HepG2 (cell line): ENCODE results near the gene YWHAH. TPM values are rescaled to one million over a fixed set of nuclear protein-coding genes. Genes with fewer than 3 reads are reported as not detected.

ENCODE experiments used
- ATAC-seq: fragments of 200-7000 bp; cut with Tn5 transposase; 3 replicates; pipeline ENCODE4 v1.9.1; 2020; ENCODE audit warnings: mild to moderate bottlenecking, moderate library complexity
- BruUV-seq: library from RNA; stranded (reverse); fragments of 400-500 nt; replicated peaks from 2 replicates; lab custom pipeline; 2021; lab: Mats Ljungman, UMichigan
- CTCF ChIA-PET: fragments of 300-600 bp; formaldehyde crosslinking; extraction: SDS; loops from one replicate; lab custom pipeline; 2021; ENCODE audit warnings: low total read pairs, inconsistent platforms, low intra/inter-chr PET ratio; lab: Yijun Ruan, JAX
- POLR2A ChIA-PET: fragments of 350-600 bp; sonication (Branson Sonifier 250); formaldehyde crosslinking; loops from one replicate; lab custom pipeline; 2020; ENCODE audit warnings: antibody characterized with exemption, inconsistent platforms; lab: Yijun Ruan, JAX
- DNase-seq: peaks from one replicate; pipeline ENCODE4 v3.0.0-alpha.2; 2015; ENCODE audit warnings: low spot score
- FAIRE-seq: peaks from 3 replicates; lab custom pipeline; 2011; peaks lifted over from hg19 to GRCh38; lab: Jason Lieb, UNC
- H2AFZ ChIP-seq: one replicate; pipeline ENCODE4 v1.6.1; 2011; ENCODE audit warnings: low read length, inconsistent platforms
- H3K27ac ChIP-seq: fragments of 300-600 bp; 3 replicates; pipeline ENCODE4 v1.8.0; 2011; ENCODE audit warnings: mixed run types, mild to moderate bottlenecking, mixed read lengths, low read length, inconsistent platforms; ENCODE audit not compliant: insufficient read depth; ENCODE audit errors: extremely low read length
- H3K27me3 ChIP-seq, 2 experiments: fragments of 200-600 bp in 1 of 2; 2 replicates in 1 of 2; 3 replicates in 1 of 2; pipeline versions ENCODE4 v1.6.0 to v1.8.0; 2011; ENCODE audit warnings: low read length in 2 of 2, mild to moderate bottlenecking in 2 of 2, moderate library complexity in 2 of 2, inconsistent platforms in 1 of 2; ENCODE audit not compliant: insufficient read depth in 2 of 2, control insufficient read depth in 1 of 2
- H3K36me3 ChIP-seq, 2 experiments: fragments of 200-600 bp in 1 of 2; replicated peaks in 1 of 2; 2 replicates in 1 of 2; 3 replicates in 1 of 2; pipeline versions ENCODE4 v1.5.1 to v1.8.0; 2011; ENCODE audit warnings: low read length in 2 of 2, inconsistent platforms in 1 of 2; ENCODE audit not compliant: insufficient read depth in 2 of 2, control insufficient read depth in 1 of 2
- H3K4me1 ChIP-seq: 2 replicates; pipeline ENCODE4 v1.5.1; 2012; ENCODE audit warnings: low read length, inconsistent platforms; ENCODE audit not compliant: insufficient read depth
- H3K4me2 ChIP-seq: 2 replicates; pipeline ENCODE4 v1.6.0; 2011; ENCODE audit warnings: low read depth, low read length, inconsistent platforms
- H3K4me3 ChIP-seq, 3 experiments: fragments of 200-600 bp in 1 of 3; sonication (generic), shearing (Covaris generic) in 1 of 3; replicated peaks in 1 of 3; 2 replicates each; pipeline ENCODE4 v1.5.1; 2011 to 2016; ENCODE audit warnings: low read length in 3 of 3, inconsistent platforms in 2 of 3, low read depth in 2 of 3, mild to moderate bottlenecking in 2 of 3, control low read depth in 1 of 3, mixed read lengths in 1 of 3; ENCODE audit not compliant: insufficient read depth in 1 of 3
- H3K79me2 ChIP-seq: one replicate; pipeline ENCODE4 v1.6.1; 2011; ENCODE audit warnings: low read length, inconsistent platforms; ENCODE audit not compliant: insufficient read depth
- H3K9ac ChIP-seq: 2 replicates; pipeline ENCODE4 v1.6.0; 2011; ENCODE audit warnings: mild to moderate bottlenecking, low read depth, low read length, inconsistent platforms; ENCODE audit not compliant: insufficient read depth
- H3K9me3 ChIP-seq: 2 replicates; pipeline ENCODE4 v1.5.1; 2012; ENCODE audit warnings: mild to moderate bottlenecking, low read length
- H4K20me1 ChIP-seq: 2 replicates; pipeline ENCODE4 v1.6.0; 2011; ENCODE audit warnings: inconsistent platforms, mild to moderate bottlenecking, low read length, moderate library complexity; ENCODE audit not compliant: insufficient read depth
- ATF5 ChIP-seq: sonication (generic); formaldehyde crosslinking; IDR thresholded peaks from 2 replicates; pipeline ENCODE4 v1.4.0; 2020; ENCODE audit warnings: mild to moderate bottlenecking, low read depth, missing genetic modification reagents
- CBX5 ChIP-seq: sonication (generic); formaldehyde crosslinking; IDR thresholded peaks from 2 replicates; pipeline ENCODE4 v1.4.0; 2020; ENCODE audit warnings: missing genetic modification reagents, borderline replicate concordance
- DDIT3 ChIP-seq: sonication (generic); formaldehyde crosslinking; IDR thresholded peaks from 2 replicates; pipeline ENCODE4 v1.4.0; 2020; ENCODE audit warnings: mild to moderate bottlenecking, missing genetic modification reagents
- ESRRA ChIP-seq: sonication (generic); formaldehyde crosslinking; IDR thresholded peaks from 2 replicates; pipeline ENCODE4 v1.5.1; 2020; ENCODE audit warnings: mild to moderate bottlenecking, low read depth, missing genetic modification reagents
- IRF9 ChIP-seq: sonication (generic); formaldehyde crosslinking; IDR thresholded peaks from 2 replicates; pipeline ENCODE4 v1.8.0; 2022; ENCODE audit warnings: missing genetic modification reagents, mild to moderate bottlenecking, borderline replicate concordance
- LCORL ChIP-seq, 2 experiments: fragments of 450-650 bp in 1 of 2; sonication (generic) in 1 of 2; formaldehyde crosslinking in 1 of 2; IDR thresholded peaks; 2 replicates each; pipeline versions ENCODE4 v1.5.0 to v1.6.1; 2017 to 2020; ENCODE audit warnings: antibody characterized with exemption in 1 of 2, missing genetic modification reagents in 1 of 2
- MTA3 ChIP-seq: sonication (generic); formaldehyde crosslinking; IDR thresholded peaks from 2 replicates; pipeline ENCODE4 v1.4.0; 2020; ENCODE audit warnings: missing genetic modification reagents
- PRDM4 ChIP-seq: sonication (generic); formaldehyde crosslinking; IDR thresholded peaks from 2 replicates; pipeline ENCODE4 v1.9.0; 2021; ENCODE audit warnings: missing genetic modification reagents, borderline replicate concordance
- ZNF550 ChIP-seq: sonication (generic); formaldehyde crosslinking; IDR thresholded peaks from 2 replicates; pipeline ENCODE4 v1.4.0; 2020; ENCODE audit warnings: mild to moderate bottlenecking, missing genetic modification reagents, borderline replicate concordance
- ZNF777 ChIP-seq: sonication (generic); formaldehyde crosslinking; IDR thresholded peaks from 2 replicates; pipeline ENCODE4 v1.4.0; 2020; ENCODE audit warnings: missing genetic modification reagents
- WGBS: methylation state at CpG from one replicate; pipeline ENCODE4 v1.1.6; 2017; ENCODE audit warnings: low lambda C conversion rate; 5-methylcytosine and 5-hydroxymethylcytosine counted together
- in situ Hi-C: cut with HindIII; loops from 2 replicates; pipeline ENCODE4 v1.10.0; 2017; ENCODE audit warnings: low pct_unique_long_range_greater_than_20kb; ENCODE audit not compliant: extremely low pct_ligation_motif_present
- intact Hi-C: fragments of 100-400 bp; cut with micrococcal nuclease; formaldehyde crosslinking; loops from one replicate; pipeline ENCODE4 v1.10.0; 2022; ENCODE audit not compliant: unreplicated experiment
- polyA plus RNA-seq, 8 experiments: library from polyadenylated mRNA; depleted of rRNA in 3 of 8; stranded (reverse) in 7 of 8; unstranded in 1 of 8; fragments of >200 nt; fragmentation: Illumina TruSeq in 4 of 8; extraction: Trizol in 4 of 8; gene quantifications; 2 replicates each; pipeline versions ENCODE4 v1.2.1 to v1.2.3, GENCODE V29; 2011 to 2016; ENCODE audit warnings: low read depth in 4 of 8, missing spikeins in 1 of 8, mixed read lengths in 1 of 8; ENCODE audit not compliant: insufficient read depth in 1 of 8
- total RNA-seq, 5 experiments: library from RNA; depleted of rRNA; stranded (reverse); fragments of >200 nt; fragmentation: Illumina TruSeq; extraction: Trizol; gene quantifications; 2 replicates each; pipeline ENCODE4 v1.2.3, GENCODE V29; 2016; ENCODE audit warnings: low read depth in 1 of 5
- TF ChIP-seq, protein P1 (sequence below): sonication (generic); formaldehyde crosslinking; IDR thresholded peaks from 2 replicates; pipeline ENCODE4 v1.4.0; 2020; ENCODE audit warnings: missing genetic modification reagents
- TF ChIP-seq, protein P2 (sequence below): sonication (generic); formaldehyde crosslinking; IDR thresholded peaks from 2 replicates; pipeline ENCODE4 v1.4.0; 2020; ENCODE audit warnings: missing genetic modification reagents

YWHAH gene
- total and polyA plus RNA-seq, 2 of the 13 experiments (the other 11 are each of a cell fraction or from before 2014, with no cell fraction given) = 35.6 to 92.7 TPM

GRCh38 chr22:31905356-31905755 is 39.0 kb upstream of the YWHAH start (continued):
- no peak for TF ChIP-seq PRDM4 (CRISPR knock-in tag)

DNA sequence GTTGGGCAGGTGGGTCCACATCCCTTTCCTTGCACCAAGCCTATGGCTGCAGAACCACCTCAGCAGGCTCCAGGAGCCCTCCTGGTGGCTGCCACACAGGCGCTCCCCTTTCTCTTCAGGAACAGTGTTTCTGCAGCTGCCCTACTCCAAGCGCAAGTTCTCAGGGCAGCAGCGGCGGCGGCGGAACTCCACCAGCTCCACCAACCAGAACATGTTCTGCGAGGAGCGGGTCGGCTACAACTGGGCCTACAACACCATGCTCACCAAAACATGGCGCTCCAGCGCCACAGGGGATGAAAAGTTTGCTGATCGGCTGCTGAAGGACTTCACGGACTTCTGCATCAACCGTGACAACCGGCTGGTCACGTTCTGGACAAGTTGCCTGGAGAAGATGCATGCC is 38.2 kb upstream of the YWHAH start:
- intact Hi-C loops = no loop called here
- 95% methylated on average over 16 of the region's 16 CpGs for WGBS
- in situ Hi-C loops = no loop called here
- Histone ChIP-seq H3K79me2 (no peaks in the 10 kb centered on the region), H3K4me3 (no peak overlapping the region), H3K4me2 (no peak overlapping the region), H2AFZ (no peak overlapping the region), H3K36me3 (peaks cover 0 to 16% of the 10 kb centered on the region in 2 experiments; a peak in 1 of 5 replicates), H3K9me3 (no peaks in the 10 kb centered on the region), H4K20me1 (no peaks in the 10 kb centered on the region), H3K4me1 (peaks cover 8% of the 10 kb centered on the region), H3K27ac (no peak overlapping the region), H3K9ac (no peak overlapping the region), H3K27me3 (no peaks in the 10 kb centered on the region)
- ATAC-seq (no peak), DNase-seq (no peak), FAIRE-seq (no peak)
- no TSS peak for BruUV-seq
- ChIA-PET CTCF (no interaction called here), POLR2A (interaction anchor here (0.6 kb wide), 1 partner anchor 13 kb away, joined by 3 read pairs; no protein-coding TSS in a partner anchor)
- no peak for TF ChIP-seq LCORL (IDR thresholded peaks at IDR 0.05)
- no peak for TF ChIP-seq LCORL (CRISPR knock-in tag; IDR thresholded peaks at IDR 0.05)
- no peak for TF ChIP-seq ZNF550
- TF ChIP-seq, protein P1, sequence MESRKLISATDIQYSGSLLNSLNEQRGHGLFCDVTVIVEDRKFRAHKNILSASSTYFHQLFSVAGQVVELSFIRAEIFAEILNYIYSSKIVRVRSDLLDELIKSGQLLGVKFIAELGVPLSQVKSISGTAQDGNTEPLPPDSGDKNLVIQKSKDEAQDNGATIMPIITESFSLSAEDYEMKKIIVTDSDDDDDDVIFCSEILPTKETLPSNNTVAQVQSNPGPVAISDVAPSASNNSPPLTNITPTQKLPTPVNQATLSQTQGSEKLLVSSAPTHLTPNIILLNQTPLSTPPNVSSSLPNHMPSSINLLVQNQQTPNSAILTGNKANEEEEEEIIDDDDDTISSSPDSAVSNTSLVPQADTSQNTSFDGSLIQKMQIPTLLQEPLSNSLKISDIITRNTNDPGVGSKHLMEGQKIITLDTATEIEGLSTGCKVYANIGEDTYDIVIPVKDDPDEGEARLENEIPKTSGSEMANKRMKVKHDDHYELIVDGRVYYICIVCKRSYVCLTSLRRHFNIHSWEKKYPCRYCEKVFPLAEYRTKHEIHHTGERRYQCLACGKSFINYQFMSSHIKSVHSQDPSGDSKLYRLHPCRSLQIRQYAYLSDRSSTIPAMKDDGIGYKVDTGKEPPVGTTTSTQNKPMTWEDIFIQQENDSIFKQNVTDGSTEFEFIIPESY = no peak
- TF ChIP-seq ESRRA = no peak
- TF ChIP-seq, protein P2, sequence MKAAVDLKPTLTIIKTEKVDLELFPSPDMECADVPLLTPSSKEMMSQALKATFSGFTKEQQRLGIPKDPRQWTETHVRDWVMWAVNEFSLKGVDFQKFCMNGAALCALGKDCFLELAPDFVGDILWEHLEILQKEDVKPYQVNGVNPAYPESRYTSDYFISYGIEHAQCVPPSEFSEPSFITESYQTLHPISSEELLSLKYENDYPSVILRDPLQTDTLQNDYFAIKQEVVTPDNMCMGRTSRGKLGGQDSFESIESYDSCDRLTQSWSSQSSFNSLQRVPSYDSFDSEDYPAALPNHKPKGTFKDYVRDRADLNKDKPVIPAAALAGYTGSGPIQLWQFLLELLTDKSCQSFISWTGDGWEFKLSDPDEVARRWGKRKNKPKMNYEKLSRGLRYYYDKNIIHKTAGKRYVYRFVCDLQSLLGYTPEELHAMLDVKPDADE = no peak
- TF ChIP-seq CBX5 (CRISPR knock-in tag) = no peak
- TF ChIP-seq IRF9 (CRISPR knock-in tag) = no peak
- TF ChIP-seq ZNF777 (CRISPR knock-in tag) = no peak
- TF ChIP-seq ATF5 (CRISPR knock-in tag) = no peak
- TF ChIP-seq MTA3 = no peak
- TF ChIP-seq DDIT3 (CRISPR knock-in tag) = no peak
